SK-N-SH treated with all-trans-retinoic acid at 6 μM for 48 hours (cell line): Measurements from ENCODE around the gene ATP2C1.
"Not testable (repeated sequence)": the region's sequence is repeated elsewhere in the genome, so short reads cannot be mapped to it uniquely, and the experiment has no call there.

Source experiments
- ATAC-seq: fragments of 200-7000 bp; cut with Tn5 transposase; 3 replicates; pipeline ENCODE4 v1.9.1; 2020; ENCODE audit warnings: mild to moderate bottlenecking, moderate library complexity
- ARNTL ChIP-seq: fragments of 450-650 bp; formaldehyde crosslinking; IDR thresholded peaks from 2 replicates; pipeline ENCODE4 v1.5.0; 2020; ENCODE audit warnings: low read depth, mild to moderate bottlenecking, moderate library complexity, borderline replicate concordance
- BACH2 ChIP-seq: fragments of 250-450 bp; sonication (Bioruptor Pico); IDR thresholded peaks from 2 replicates; pipeline ENCODE4 v1.9.0; 2021; ENCODE audit warnings: mild to moderate bottlenecking, borderline replicate concordance
- CREB5 ChIP-seq: fragments of 250-450 bp; sonication (Bioruptor Pico); IDR thresholded peaks from 2 replicates; pipeline ENCODE4 v1.5.1; 2020; ENCODE audit warnings: low read depth, mild to moderate bottlenecking, moderate library complexity
- CSDC2 ChIP-seq: fragments of 250-450 bp; sonication (Bioruptor Pico); IDR thresholded peaks from 2 replicates; pipeline ENCODE4 v1.5.0; 2020; ENCODE audit warnings: mild to moderate bottlenecking, moderate library complexity
- CSRNP3 ChIP-seq: fragments of 250-450 bp; sonication (Bioruptor Pico); IDR thresholded peaks from 2 replicates; pipeline ENCODE4 v1.5.1; 2021; ENCODE audit warnings: mild to moderate bottlenecking, moderate library complexity
- ESRRG ChIP-seq: fragments of 250-450 bp; sonication (Bioruptor Pico); IDR thresholded peaks from 2 replicates; pipeline ENCODE4 v1.6.1; 2021; ENCODE audit warnings: mild to moderate bottlenecking
- GLIS3 ChIP-seq: fragments of 250-450 bp; sonication (Bioruptor Pico); IDR thresholded peaks from 2 replicates; pipeline ENCODE4 v1.5.0; 2020; ENCODE audit warnings: mild to moderate bottlenecking, moderate library complexity
- ISL1 ChIP-seq: fragments of 250-450 bp; sonication (Bioruptor Pico); IDR thresholded peaks from 2 replicates; pipeline ENCODE4 v2.1.2; 2022; ENCODE audit warnings: mild to moderate bottlenecking, moderate library complexity
- OSR1 ChIP-seq: fragments of 250-450 bp; sonication (Bioruptor Pico); IDR thresholded peaks from 2 replicates; pipeline ENCODE4 v1.8.0; 2022; ENCODE audit warnings: moderate library complexity, mild to moderate bottlenecking, inconsistent platforms
- POU6F1 ChIP-seq: fragments of 250-450 bp; sonication (Bioruptor Pico); IDR thresholded peaks from 2 replicates; pipeline ENCODE4 v1.8.0; 2021; ENCODE audit warnings: low read depth, mild to moderate bottlenecking, moderate library complexity, borderline replicate concordance
- PPARA ChIP-seq: fragments of 250-450 bp; sonication (Bioruptor Pico); IDR thresholded peaks from 2 replicates; pipeline ENCODE4 v1.5.0; 2020; ENCODE audit warnings: mild to moderate bottlenecking, borderline replicate concordance
- RARB ChIP-seq: fragments of 250-450 bp; sonication (Bioruptor Pico); IDR thresholded peaks from 2 replicates; pipeline ENCODE4 v1.8.0; 2021; ENCODE audit warnings: mild to moderate bottlenecking, moderate library complexity
- SNAI2 ChIP-seq: fragments of 250-450 bp; sonication (Bioruptor Pico); IDR thresholded peaks from 2 replicates; pipeline ENCODE4 v1.5.0; 2020; ENCODE audit warnings: mild to moderate bottlenecking, moderate library complexity
- TCF4 ChIP-seq: fragments of 250-450 bp; sonication (Bioruptor Pico); IDR thresholded peaks from 2 replicates; pipeline ENCODE4 v1.8.0; 2021; ENCODE audit warnings: mild to moderate bottlenecking, moderate library complexity, borderline replicate concordance
- TOX ChIP-seq: fragments of 250-450 bp; sonication (Bioruptor Pico); IDR thresholded peaks from 2 replicates; pipeline ENCODE4 v1.8.0; 2021; ENCODE audit warnings: mild to moderate bottlenecking, moderate library complexity, borderline replicate concordance
- ZC3H10 ChIP-seq: fragments of 250-450 bp; sonication (Bioruptor Pico); IDR thresholded peaks from 2 replicates; pipeline ENCODE4 v1.5.1; 2021; ENCODE audit warnings: mild to moderate bottlenecking, moderate library complexity
- ZFP3 ChIP-seq: fragments of 250-450 bp; sonication (Bioruptor Pico); IDR thresholded peaks from 2 replicates; pipeline ENCODE4 v1.5.0; 2020; ENCODE audit warnings: mild to moderate bottlenecking, moderate library complexity
- ZFP30 ChIP-seq: fragments of 450-650 bp; formaldehyde crosslinking; IDR thresholded peaks from 2 replicates; pipeline ENCODE4 v1.5.0; 2022; ENCODE audit warnings: mild to moderate bottlenecking, moderate library complexity
- ZNF565 ChIP-seq: fragments of 450-650 bp; formaldehyde crosslinking; conservative IDR thresholded peaks from 2 replicates; pipeline ENCODE4 v1.5.0; 2020; ENCODE audit warnings: low read depth, mild to moderate bottlenecking, moderate library complexity
- ZNF70 ChIP-seq: fragments of 450-650 bp; formaldehyde crosslinking; IDR thresholded peaks from 2 replicates; pipeline ENCODE4 v1.5.0; 2020; ENCODE audit warnings: mild to moderate bottlenecking, moderate library complexity
- ZNF8 ChIP-seq: fragments of 450-650 bp; formaldehyde crosslinking; IDR thresholded peaks from 2 replicates; pipeline ENCODE4 v1.5.0; 2020; ENCODE audit warnings: mild to moderate bottlenecking, moderate library complexity

The ATP2C1 gene

GRCh38 chr3:130857336-130858026, 36.4 kb upstream of the ATP2C1 start:
- TF ChIP-seq GLIS3 (CRISPR knock-in tag) (no peak), ZNF8 (CRISPR knock-in tag) (no peak), PPARA (CRISPR knock-in tag) (no peak), ZNF70 (CRISPR knock-in tag) (no peak), RARB (no peak), CREB5 (CRISPR knock-in tag) (no peak), TOX (CRISPR knock-in tag) (no peak), ARNTL (CRISPR knock-in tag) (no peak), ZC3H10 (CRISPR knock-in tag) (no peak)
- no peak for ATAC-seq

- not testable (repeated sequence) for ATAC-seq
These were observed 31.8 kb upstream of the ATP2C1 start for GRCh38 chr3:130862130-130862529.

GRCh38 chr3:130865489-130865888, 28.4 kb upstream of the ATP2C1 start:
- TF ChIP-seq ZFP3 (CRISPR knock-in tag) (no peak), ZNF8 (CRISPR knock-in tag) (no peak), ZNF70 (CRISPR knock-in tag) (no peak), GLIS3 (CRISPR knock-in tag) (no peak), ESRRG (CRISPR knock-in tag) (no peak), CREB5 (CRISPR knock-in tag) (no peak), RARB (no peak), TCF4 (CRISPR knock-in tag) (no peak), BACH2 (no peak), ZNF565 (no peak), POU6F1 (CRISPR knock-in tag) (no peak), OSR1 (CRISPR knock-in tag) (no peak), ARNTL (CRISPR knock-in tag) (no peak), ISL1 (CRISPR knock-in tag) (no peak), ZFP30 (CRISPR knock-in tag) (no peak), CSDC2 (CRISPR knock-in tag) (no peak)
- ATAC-seq: no peak

GRCh38 chr3:130866327-130866726, 27.6 kb upstream of the ATP2C1 start:
- ATAC-seq: no peak
- no peak for TF ChIP-seq CSRNP3 (CRISPR knock-in tag)
- no peak for TF ChIP-seq CSDC2 (CRISPR knock-in tag)
- TF ChIP-seq SNAI2 (CRISPR knock-in tag): no peak
- TF ChIP-seq GLIS3 (CRISPR knock-in tag): no peak
- no peak for TF ChIP-seq PPARA (CRISPR knock-in tag)
- TF ChIP-seq OSR1 (CRISPR knock-in tag): no peak
- TF ChIP-seq ISL1 (CRISPR knock-in tag): no peak
- no peak for TF ChIP-seq ZC3H10 (CRISPR knock-in tag)
- no peak for TF ChIP-seq BACH2
- TF ChIP-seq ZNF565: no peak
- no peak for TF ChIP-seq CREB5 (CRISPR knock-in tag)
